CD4-positive, CD25-positive, alpha-beta regulatory T cell (primary cell): ENCODE results near the gene AP3M1. TPM values are rescaled to one million over a fixed set of nuclear protein-coding genes. Genes with fewer than 3 reads are reported as not detected.

Source experiments
- ATAC-seq, 2 donors: fragments of 150-1000 bp; cut with Tn5 transposase; one replicate each; pipeline ENCODE4 v1.10.0; 2021; ENCODE audit warnings: low read depth in 2 of 2, moderate number of reproducible peaks in 2 of 2, moderate library complexity in 1 of 2
- DNase-seq, 3 donors: peaks; one replicate each; pipeline versions ENCODE4 v3.0.0 to v3.0.0-alpha.2; 2012 to 2022; ENCODE audit warnings: mixed read lengths in 1 of 3
- H3K27ac ChIP-seq: one replicate; pipeline ENCODE4 v1.7.0; 2013; ENCODE audit warnings: mild to moderate bottlenecking, low read length; ENCODE audit not compliant: insufficient read depth, poor library complexity, severe bottlenecking
- H3K27me3 ChIP-seq: one replicate; pipeline ENCODE4 v1.7.0; 2013; ENCODE audit warnings: low read length; ENCODE audit not compliant: control insufficient read depth, insufficient read depth
- H3K36me3 ChIP-seq: one replicate; pipeline ENCODE4 v1.7.0; 2013; ENCODE audit warnings: mild to moderate bottlenecking, low read length, moderate library complexity; ENCODE audit not compliant: control insufficient read depth, insufficient read depth
- H3K4me1 ChIP-seq: 2 replicates; pipeline ENCODE4 v1.7.0; 2013; ENCODE audit warnings: mild to moderate bottlenecking, low read length; ENCODE audit not compliant: insufficient read depth, control insufficient read depth, poor library complexity, severe bottlenecking
- H3K4me3 ChIP-seq: one replicate; pipeline ENCODE4 v1.7.0; 2013; ENCODE audit warnings: low read depth, mild to moderate bottlenecking, low read length, moderate library complexity
- H3K9me3 ChIP-seq, 2 experiments: 1 replicate in 1 of 2; 2 replicates in 1 of 2; pipeline ENCODE4 v1.7.0; 2013; ENCODE audit warnings: low read length in 2 of 2, mild to moderate bottlenecking in 1 of 2, moderate library complexity in 1 of 2; ENCODE audit not compliant: control insufficient read depth in 2 of 2
- H3K27ac Mint-ChIP-seq, 3 donors: one replicate each; pipeline ENCODE4 v1.8.0; 2020 to 2022; ENCODE audit warnings: mild to moderate bottlenecking in 3 of 3, mixed read lengths in 3 of 3, moderate library complexity in 2 of 3
- H3K27me3 Mint-ChIP-seq: one replicate; pipeline ENCODE4 v1.8.0; 2022; ENCODE audit warnings: mild to moderate bottlenecking, mixed read lengths
- H3K36me3 Mint-ChIP-seq: one replicate; pipeline ENCODE4 v1.8.0; 2020; ENCODE audit warnings: mixed read lengths
- H3K4me1 Mint-ChIP-seq, 4 donors: one replicate each; pipeline ENCODE4 v1.8.0; 2020 to 2022; ENCODE audit warnings: mixed read lengths in 4 of 4, mild to moderate bottlenecking in 1 of 4
- H3K4me3 Mint-ChIP-seq, 4 donors: one replicate each; pipeline ENCODE4 v1.8.0; 2020 to 2022; ENCODE audit warnings: mild to moderate bottlenecking in 4 of 4, mixed read lengths in 4 of 4, moderate library complexity in 3 of 4
- H3K9me3 Mint-ChIP-seq, 7 donors: one replicate each; pipeline ENCODE4 v1.8.0; 2020 to 2022; ENCODE audit warnings: mixed read lengths in 7 of 7, mild to moderate bottlenecking in 3 of 7, moderate library complexity in 2 of 7
- polyA plus RNA-seq, 4 donors: library from polyadenylated mRNA; unstranded; fragments of 300-500 nt; fragmentation: Illumina TruSeq; gene quantifications; one replicate each; pipeline ENCODE4 v1.2.3, GENCODE V29; 2021
- total RNA-seq: library from RNA; stranded (reverse); gene quantifications from one replicate; pipeline ENCODE4 v1.2.3, GENCODE V29; 2022

The AP3M1 gene
- total and polyA plus RNA-seq, 5 donors from 2014 or later = 23.7 to 39.3 (median 28.2) TPM

- peaks cover 48% of the 10 kb centered on the region for H3K36me3 ChIP-seq
- H3K27ac Mint-ChIP-seq = no peak overlapping the region
These were observed 52.9 kb downstream of the AP3M1 start for GRCh38 chr10:74097776-74098175.

GRCh38 chr10:74096777-74097176 lies 53.9 kb downstream of the AP3M1 start:
- no peaks in the 10 kb centered on the region for H3K9me3 ChIP-seq
- ATAC-seq = peak in 1 of 2 donors; percentile 37
- DNase-seq = no peak
- H3K27me3 Mint-ChIP-seq = no peaks in the 10 kb centered on the region
- peak overlapping the region in 1 of 3 donors; percentile 52 for H3K27ac Mint-ChIP-seq
- peaks cover 48% of the 10 kb centered on the region for H3K36me3 Mint-ChIP-seq
- H3K27me3 ChIP-seq = no peaks in the 10 kb centered on the region
- H3K4me3 ChIP-seq = no peak overlapping the region
- no peak overlapping the region for H3K4me3 Mint-ChIP-seq
- peaks cover 0 to 3% (median 0%) of the 10 kb centered on the region in 7 donors for H3K9me3 Mint-ChIP-seq
- no peaks in the 10 kb centered on the region for H3K4me1 Mint-ChIP-seq
- no peaks in the 10 kb centered on the region for H3K4me1 ChIP-seq
- H3K27ac ChIP-seq = no peak overlapping the region
- H3K36me3 ChIP-seq = peaks cover 51% of the 10 kb centered on the region

More at GRCh38 chr10:74097776-74098175, 52.9 kb downstream of the AP3M1 start:
- Histone ChIP-seq H3K27ac (no peak overlapping the region), H3K4me3 (no peak overlapping the region), H3K9me3 (no peaks in the 10 kb centered on the region), H3K4me1 (no peaks in the 10 kb centered on the region), H3K27me3 (no peaks in the 10 kb centered on the region)
- H3K4me1 Mint-ChIP-seq = no peaks in the 10 kb centered on the region
- no peak for DNase-seq
- ATAC-seq = no peak
- peaks cover 42% of the 10 kb centered on the region for H3K36me3 Mint-ChIP-seq
- no peak overlapping the region for H3K4me3 Mint-ChIP-seq
- H3K27me3 Mint-ChIP-seq = no peaks in the 10 kb centered on the region
- H3K9me3 Mint-ChIP-seq = peaks cover 0 to 3% (median 0%) of the 10 kb centered on the region in 7 donors

GRCh38 chr10:74094231-74094630 lies 56.4 kb downstream of the AP3M1 start:
- Mint-ChIP-seq H3K36me3 (peaks cover 55% of the 10 kb centered on the region), H3K9me3 (no peaks in the 10 kb centered on the region), H3K4me3 (no peak overlapping the region), H3K27me3 (no peaks in the 10 kb centered on the region), H3K4me1 (no peaks in the 10 kb centered on the region), H3K27ac (no peak overlapping the region)
- Histone ChIP-seq H3K9me3 (no peaks in the 10 kb centered on the region), H3K4me1 (no peaks in the 10 kb centered on the region), H3K36me3 (peaks cover 48% of the 10 kb centered on the region), H3K4me3 (no peak overlapping the region), H3K27me3 (no peaks in the 10 kb centered on the region), H3K27ac (no peak overlapping the region)
- DNase-seq (no peak), ATAC-seq (no peak)

DNA sequence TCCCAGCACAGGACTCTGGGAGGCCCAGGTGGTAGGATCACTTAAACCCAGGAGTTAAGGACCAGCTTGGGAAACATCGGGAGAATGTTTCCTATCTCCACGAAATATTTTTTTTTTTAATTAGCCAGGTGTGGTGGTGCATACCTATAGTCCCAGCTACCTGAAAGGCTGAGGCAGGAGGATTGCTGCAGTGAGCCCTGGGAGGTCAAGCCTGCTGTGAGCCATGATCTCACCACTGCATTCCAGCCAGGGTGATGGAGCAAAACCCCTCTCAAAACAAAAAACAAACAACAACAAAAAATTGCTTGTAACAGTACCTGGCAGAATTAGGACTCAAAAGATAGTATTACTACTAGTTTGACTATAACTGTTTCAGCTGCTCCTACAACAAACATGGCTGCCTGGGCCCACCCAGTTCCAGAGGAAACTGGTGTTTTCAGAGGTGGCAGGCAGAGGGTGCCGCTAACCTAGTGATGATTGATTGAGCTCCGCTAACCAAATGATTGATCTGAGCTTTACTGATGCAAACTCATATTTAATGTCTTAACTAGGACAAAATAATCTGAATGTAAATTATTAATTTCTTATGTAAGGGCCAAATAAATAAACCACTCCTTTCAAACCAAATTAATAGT lies 57.0 kb downstream of the AP3M1 start:
- ATAC-seq (no peak), DNase-seq (no peak)
- H3K9me3 ChIP-seq = no peaks in the 10 kb centered on the region
- H3K4me3 ChIP-seq = no peak overlapping the region
- Mint-ChIP-seq H3K27me3 (no peaks in the 10 kb centered on the region), H3K9me3 (no peaks in the 10 kb centered on the region), H3K4me1 (no peaks in the 10 kb centered on the region), H3K36me3 (peaks cover 57% of the 10 kb centered on the region), H3K27ac (no peak overlapping the region), H3K4me3 (no peak overlapping the region)
- H3K27ac ChIP-seq = no peak overlapping the region
- no peaks in the 10 kb centered on the region for H3K27me3 ChIP-seq
- H3K4me1 ChIP-seq = no peaks in the 10 kb centered on the region
- peaks cover 52% of the 10 kb centered on the region for H3K36me3 ChIP-seq

DNA sequence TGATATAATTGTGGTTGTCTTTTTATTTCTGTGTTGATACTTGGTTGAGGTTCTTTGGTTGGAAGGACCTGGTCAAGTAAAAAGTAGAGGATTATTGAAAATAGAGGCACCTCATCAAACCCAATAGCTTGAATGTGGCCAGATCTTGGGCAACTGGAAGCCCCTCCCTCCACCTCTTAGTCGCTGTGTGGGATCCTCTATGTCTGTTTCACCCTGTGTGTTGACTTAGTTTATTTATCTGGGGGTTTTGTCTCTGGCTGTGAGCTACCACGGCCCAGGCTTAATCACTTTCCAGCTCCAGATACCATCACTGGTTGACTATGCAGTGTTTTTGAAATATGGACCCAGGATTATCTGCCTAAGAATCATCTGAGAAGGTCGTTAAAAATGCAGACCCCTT lies 58.3 kb downstream of the AP3M1 start:
- no peak overlapping the region for H3K4me3 Mint-ChIP-seq
- no peak for ATAC-seq
- H3K36me3 ChIP-seq = peaks cover 43% of the 10 kb centered on the region
- H3K27ac ChIP-seq = no peak overlapping the region
- no peak overlapping the region for H3K27ac Mint-ChIP-seq
- H3K27me3 Mint-ChIP-seq = no peaks in the 10 kb centered on the region
- no peaks in the 10 kb centered on the region for H3K9me3 ChIP-seq
- H3K4me1 ChIP-seq = no peaks in the 10 kb centered on the region
- no peaks in the 10 kb centered on the region for H3K27me3 ChIP-seq
- H3K4me3 ChIP-seq = no peak overlapping the region
- DNase-seq = no peak
- H3K36me3 Mint-ChIP-seq = peaks cover 50% of the 10 kb centered on the region
- no peaks in the 10 kb centered on the region for H3K4me1 Mint-ChIP-seq
- H3K9me3 Mint-ChIP-seq = no peaks in the 10 kb centered on the region

DNA sequence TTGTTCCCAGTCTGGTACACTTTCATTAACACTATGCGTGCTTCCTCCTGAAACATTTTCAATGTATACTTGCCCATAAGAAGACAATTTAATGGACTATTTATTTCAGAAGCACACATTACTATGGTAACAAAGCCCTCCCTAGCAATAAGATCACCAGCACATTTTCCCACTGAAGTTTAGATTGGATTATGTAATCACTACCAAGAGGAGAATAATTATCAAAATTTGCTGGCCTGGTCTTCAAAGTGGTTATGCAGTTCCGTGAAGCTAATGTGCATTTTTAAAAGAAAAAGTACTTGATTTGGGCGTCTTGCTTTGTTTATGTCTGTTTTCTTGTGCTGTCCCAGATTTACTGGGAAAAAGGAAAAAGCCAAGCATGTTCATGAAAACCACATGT lies 61.9 kb downstream of the AP3M1 start:
- ATAC-seq (no peak), DNase-seq (no peak)
- Histone ChIP-seq H3K27ac (no peak overlapping the region), H3K4me1 (peaks cover 5% of the 10 kb centered on the region), H3K27me3 (no peaks in the 10 kb centered on the region), H3K4me3 (no peak overlapping the region), H3K36me3 (peaks cover 22% of the 10 kb centered on the region), H3K9me3 (no peaks in the 10 kb centered on the region)
- Mint-ChIP-seq H3K4me1 (peaks cover 0 to 13% (median 6%) of the 10 kb centered on the region in 4 donors), H3K9me3 (no peaks in the 10 kb centered on the region), H3K4me3 (no peak overlapping the region), H3K36me3 (peaks cover 37% of the 10 kb centered on the region), H3K27me3 (no peaks in the 10 kb centered on the region), H3K27ac (no peak overlapping the region)

DNA sequence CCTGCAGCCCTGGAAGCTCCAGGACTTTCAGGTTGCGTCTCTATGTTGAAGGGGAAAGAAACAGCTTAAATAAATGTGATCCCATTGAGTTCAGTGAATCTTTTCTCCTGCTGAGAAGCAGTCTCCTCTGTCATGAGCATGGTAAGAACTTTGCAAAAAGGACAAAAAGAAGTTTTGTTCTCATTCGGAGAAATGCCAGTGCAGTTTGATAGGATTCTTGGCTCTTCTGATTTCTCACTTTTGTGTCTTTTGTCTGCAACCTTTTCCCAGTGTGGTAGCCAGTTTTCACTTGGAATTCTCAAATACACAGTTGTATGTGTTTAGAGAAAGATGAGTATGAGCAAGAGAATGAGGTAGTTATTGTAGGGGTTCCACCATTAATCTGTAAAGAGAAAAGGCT lies 64.3 kb downstream of the AP3M1 start:
- Mint-ChIP-seq H3K27ac (no peak overlapping the region), H3K36me3 (peaks cover 40% of the 10 kb centered on the region), H3K27me3 (no peaks in the 10 kb centered on the region), H3K4me3 (no peak overlapping the region), H3K4me1 (peaks cover under 1 to 15% (median 6%) of the 10 kb centered on the region in 4 donors), H3K9me3 (no peaks in the 10 kb centered on the region)
- Histone ChIP-seq H3K36me3 (peaks cover 16% of the 10 kb centered on the region), H3K27me3 (no peaks in the 10 kb centered on the region), H3K4me3 (no peak overlapping the region), H3K9me3 (no peaks in the 10 kb centered on the region), H3K4me1 (peaks cover 5% of the 10 kb centered on the region), H3K27ac (no peak overlapping the region)
- DNase-seq (no peak), ATAC-seq (no peak)

- Histone ChIP-seq H3K27me3 (no peaks in the 10 kb centered on the region), H3K36me3 (peaks cover 14% of the 10 kb centered on the region), H3K4me1 (peaks cover 5% of the 10 kb centered on the region), H3K9me3 (no peaks in the 10 kb centered on the region), H3K27ac (no peak overlapping the region), H3K4me3 (peak overlapping the region; percentile 9)
- H3K4me3 Mint-ChIP-seq = peak overlapping the region in 1 of 4 donors; percentile 69
- peaks cover 31% of the 10 kb centered on the region for H3K36me3 Mint-ChIP-seq
- no peaks in the 10 kb centered on the region for H3K9me3 Mint-ChIP-seq
- H3K27me3 Mint-ChIP-seq = no peaks in the 10 kb centered on the region
- ATAC-seq (no peak), DNase-seq (peak in 1 of 3 donors; percentile 64)
- H3K27ac Mint-ChIP-seq = peak overlapping the region in 2 of 3 donors; percentile 25 to 76
- H3K4me1 Mint-ChIP-seq = peaks cover 4 to 18% (median 10%) of the 10 kb centered on the region in 4 donors
These were observed 65.7 kb downstream of the AP3M1 start for GRCh38 chr10:74084955-74085354.
